GM12873 (cell line): ENCODE results near the gene RAB31.

Experiments
- CTCF ChIP-seq: IDR thresholded peaks from 2 replicates; pipeline ENCODE4 v1.5.1; 2012; ENCODE audit warnings: low read depth, mild to moderate bottlenecking, moderate library complexity, low read length, control low read depth; ENCODE audit not compliant: insufficient read depth; ENCODE audit errors: missing control alignments

Gene RAB31

GRCh38 chr18:9820127-9820526 lies 112.0 kb downstream of the RAB31 start:
- no peak for TF ChIP-seq CTCF

GRCh38 chr18:9820719-9821118 lies 112.6 kb downstream of the RAB31 start:
- no peak for TF ChIP-seq CTCF

- no peak for TF ChIP-seq CTCF
Observed at GRCh38 chr18:9822587-9823185, 114.6 kb downstream of the RAB31 start.

- no peak for TF ChIP-seq CTCF
Observed at GRCh38 chr18:9823805-9824473, 115.8 kb downstream of the RAB31 start.

- no peak for TF ChIP-seq CTCF
Observed at GRCh38 chr18:9824474-9824832, 116.4 kb downstream of the RAB31 start.

- no peak for TF ChIP-seq CTCF
Observed at GRCh38 chr18:9824952-9825371, 116.9 kb downstream of the RAB31 start.

- no peak for TF ChIP-seq CTCF
Observed at GRCh38 chr18:9825571-9826073, 117.5 kb downstream of the RAB31 start.
